Stimulated activated CD8-positive, alpha-beta memory T cell treated with anti-CD3 and anti-CD28 coated beads, Interleukin-15, amount 100 ng/mL, for 48 hours (primary cell): ENCODE results near the gene LIPC.

Experiments
- DNase-seq, 2 donors: peaks; one replicate each; pipeline ENCODE4 v3.0.0-alpha.2; 2020; ENCODE audit warnings: low read depth in 2 of 2

The LIPC gene

DNA sequence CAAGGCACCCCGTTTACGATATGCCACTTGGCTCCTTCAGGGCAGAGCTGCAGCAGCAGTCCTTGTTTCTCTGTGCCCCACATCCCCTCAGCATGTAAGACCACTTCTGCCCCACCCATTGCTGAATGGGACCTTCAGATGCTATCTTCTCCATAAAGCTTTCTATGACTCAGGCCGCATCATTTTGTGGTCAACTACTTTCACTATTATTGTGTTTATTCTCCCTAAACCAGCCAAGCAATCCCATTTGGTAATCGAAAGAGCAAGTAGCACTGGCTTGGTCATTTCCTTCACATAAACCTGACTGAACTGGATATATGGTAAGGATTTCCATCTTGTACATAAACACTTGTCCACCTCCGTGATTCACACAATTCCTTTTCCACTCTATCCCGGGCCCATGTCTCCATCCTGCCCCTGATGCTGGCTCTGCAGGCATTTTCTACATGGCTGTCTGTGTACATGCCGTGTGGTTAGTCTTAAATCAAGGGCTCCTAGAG lies 25.7 kb downstream of the LIPC start:
- peak; percentile 38 to 42 for DNase-seq

DNA sequence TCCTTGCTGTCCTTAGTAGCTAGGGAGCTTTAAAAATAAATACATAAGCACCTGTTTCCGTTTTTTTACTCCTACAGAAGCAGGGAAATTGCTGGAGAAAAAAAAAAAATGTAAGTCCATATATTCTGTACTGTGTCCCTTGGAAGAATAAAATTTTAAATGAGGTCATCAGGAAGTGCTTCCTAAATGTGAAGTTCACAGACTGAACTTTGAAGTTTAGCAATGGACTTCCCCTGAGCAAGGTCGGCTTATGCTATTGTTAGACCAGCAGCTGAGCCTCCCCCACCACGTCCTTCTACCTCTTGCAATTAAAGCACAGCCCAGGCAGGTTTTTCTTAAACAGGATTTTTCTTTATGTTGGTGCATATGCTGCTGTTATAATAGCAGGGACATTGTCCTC lies 26.3 kb downstream of the LIPC start:
- DNase-seq, result no peak

DNA sequence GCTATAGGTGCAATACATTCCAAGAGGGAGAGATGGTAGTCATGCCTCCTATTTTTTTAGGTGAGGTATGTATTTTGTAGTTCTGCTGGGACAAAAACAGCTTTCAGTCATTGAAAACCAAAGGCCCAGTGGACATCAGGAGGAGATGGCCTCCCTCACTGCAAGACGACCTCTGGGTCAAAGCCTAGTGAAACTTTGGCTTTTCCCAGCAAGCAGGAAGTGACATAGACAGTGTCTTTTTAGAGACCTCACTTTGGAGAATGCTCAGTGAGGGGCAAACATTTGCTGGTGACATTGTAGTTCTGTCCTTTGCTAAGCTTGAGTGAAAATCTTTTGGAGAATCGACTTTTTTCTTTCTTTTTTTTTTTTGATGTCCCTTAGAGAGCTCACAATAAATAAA lies 27.3 kb downstream of the LIPC start:
- DNase-seq, result no peak

DNA sequence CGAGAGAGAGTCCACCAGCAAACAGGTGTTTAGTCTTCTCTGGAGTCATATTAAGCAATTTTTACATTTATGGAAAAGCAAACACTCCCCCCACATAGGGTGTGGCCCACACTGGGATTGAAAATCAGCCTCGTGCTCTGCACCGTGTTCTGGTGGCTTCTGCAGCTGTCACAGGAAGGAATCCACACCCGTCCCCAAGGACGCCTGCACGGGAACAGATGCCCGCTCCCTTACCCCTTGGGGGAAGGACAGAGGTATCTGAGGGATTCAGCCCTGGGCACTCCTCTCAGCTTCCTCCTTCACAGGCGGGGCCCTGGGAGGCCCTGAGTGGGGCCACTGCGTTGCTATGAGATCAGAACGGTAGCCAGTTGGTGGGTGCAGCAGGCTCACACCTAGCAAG lies 27.8 kb downstream of the LIPC start:
- DNase-seq, result no peak

DNA sequence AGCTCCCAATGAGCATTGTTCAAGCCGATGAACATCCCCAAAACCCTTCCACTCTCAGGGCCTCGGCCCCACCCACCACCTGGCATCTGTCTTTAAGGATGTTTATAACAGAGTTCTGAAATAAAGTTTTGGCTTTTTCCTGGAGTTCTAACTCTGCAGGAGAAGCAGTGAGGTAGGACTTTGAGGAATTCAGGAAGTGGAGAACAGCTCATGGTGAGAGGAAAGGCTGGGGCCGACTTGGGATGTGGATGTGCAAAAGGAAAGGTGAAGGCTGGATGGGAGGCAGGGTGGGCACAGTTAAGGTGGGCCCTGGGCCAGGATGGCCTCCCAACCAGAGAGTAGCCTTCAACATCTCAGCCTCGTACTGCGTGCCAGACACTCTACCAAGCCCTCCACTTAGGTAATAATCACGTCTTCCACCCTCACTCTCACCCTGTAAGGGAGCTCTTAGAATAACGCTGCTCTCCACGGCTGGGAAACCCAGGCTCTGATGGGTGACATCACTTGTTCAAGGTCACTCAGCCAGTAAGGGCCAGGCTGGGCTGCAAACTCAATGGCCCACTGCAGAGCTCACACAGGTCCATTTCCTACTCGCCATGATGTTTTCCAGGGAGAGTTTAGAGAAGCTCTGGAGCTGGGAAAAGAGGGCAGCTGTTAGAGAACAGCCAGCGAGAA lies 28.5 kb downstream of the LIPC start:
- DNase-seq, result no peak

DNA sequence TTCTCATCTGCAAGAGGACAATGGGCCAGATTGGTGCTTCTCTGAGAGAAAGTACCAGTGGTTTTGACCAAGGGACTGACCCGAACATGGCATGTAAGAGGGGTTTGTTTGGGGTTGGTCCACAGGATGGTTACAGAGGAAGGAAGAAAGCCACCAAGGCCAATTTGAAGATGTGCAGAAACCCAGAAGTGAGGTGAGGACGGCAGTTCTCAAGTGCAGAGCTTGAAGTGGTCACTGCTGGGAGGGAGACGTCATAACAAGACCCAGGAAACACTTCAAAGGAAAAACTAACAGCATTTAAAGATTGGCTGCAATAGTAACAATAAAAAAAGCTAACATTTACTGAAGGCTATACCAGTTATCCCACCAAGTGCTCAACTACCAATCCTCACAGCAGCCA lies 29.1 kb downstream of the LIPC start:
- no peak for DNase-seq

DNA sequence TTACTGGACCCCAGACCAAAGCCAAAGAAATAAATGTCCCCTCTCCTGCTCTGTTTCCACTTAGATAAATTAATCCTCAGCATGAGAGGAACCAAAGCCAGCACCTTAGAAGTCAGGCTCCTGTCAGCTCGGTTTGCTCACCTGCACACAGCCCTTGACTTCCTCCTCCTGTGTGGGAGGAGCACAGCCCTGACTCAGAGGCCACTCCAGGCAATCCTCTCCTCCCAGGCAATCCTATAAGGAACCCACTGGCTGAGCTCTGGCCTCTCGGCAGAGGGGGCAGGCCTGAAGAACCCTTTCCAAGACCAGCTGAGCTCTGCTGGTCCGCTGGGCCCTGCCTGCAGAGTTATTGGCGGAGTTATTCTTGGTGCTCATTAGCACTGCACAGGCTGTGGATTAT lies 30.8 kb downstream of the LIPC start:
- DNase-seq, result no peak

DNA sequence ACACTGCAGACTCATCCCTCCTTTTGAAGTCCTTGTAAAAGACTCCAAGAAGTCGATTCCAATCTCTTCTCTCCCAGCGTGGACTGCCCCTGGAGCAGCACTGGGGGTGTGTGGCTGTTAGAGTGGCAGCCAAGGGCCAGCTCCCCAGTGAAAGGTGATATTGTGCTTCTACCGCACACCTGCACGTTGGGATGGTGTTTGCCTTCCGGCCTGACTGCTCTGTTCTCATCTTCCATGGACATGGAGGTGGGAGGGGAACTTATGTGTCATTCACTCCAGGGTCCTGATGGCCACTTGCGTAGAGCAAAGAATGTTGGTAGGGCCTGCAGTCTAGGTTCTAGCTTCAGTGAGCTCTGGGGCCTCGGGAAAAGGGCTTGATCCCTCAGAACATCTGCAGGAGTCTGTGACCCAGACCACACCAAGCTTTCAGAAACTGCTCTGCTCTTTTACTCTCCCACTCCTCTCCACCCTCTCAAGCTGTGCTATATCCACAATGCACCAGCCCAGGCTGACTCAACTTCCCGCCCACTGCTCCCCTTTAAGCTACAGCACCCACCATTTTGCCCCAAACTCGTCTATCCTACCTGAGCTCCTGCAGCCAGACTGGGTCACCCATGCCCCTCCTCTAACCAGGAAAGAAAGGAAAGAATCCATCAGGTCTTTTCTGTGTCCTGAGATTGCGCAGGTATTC lies 31.3 kb downstream of the LIPC start:
- DNase-seq, result no peak

DNA sequence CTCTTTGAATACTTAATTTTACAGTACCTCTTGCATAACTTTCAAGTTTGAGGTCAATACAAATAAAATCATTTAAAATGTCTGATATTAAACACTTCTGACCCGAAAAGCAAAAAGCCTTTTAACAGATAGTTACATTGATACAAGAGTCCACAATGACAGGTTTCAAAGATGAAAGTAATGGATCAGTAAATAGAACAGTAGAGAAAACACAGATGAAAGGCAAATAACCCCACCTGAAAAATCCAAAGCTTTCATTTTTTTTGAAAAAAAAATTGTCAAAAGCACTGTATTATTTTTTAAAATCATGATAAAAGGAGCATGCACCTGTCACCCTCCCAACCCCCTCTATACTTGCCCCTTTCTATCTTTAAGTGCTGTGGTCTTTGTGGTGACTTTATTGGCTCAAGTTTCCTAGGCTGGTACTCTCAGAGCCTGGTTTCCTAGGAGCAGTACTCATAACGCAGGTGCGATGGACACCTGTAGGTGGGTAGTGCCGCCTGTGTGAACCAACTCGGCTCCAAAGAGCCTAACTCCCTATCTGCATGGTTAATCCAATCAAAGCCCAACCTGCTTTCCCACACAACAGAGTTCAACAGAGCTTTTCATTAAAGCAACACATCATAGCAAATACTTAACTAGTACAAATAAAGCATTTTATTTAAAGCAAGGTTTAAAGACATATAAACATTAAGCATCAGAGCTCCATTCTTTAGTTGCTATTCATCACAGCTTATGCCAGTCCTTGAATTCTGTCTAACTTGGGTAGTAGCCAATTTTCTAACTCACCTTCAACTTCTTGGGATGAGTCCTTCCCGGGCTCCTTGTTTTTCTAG lies 32.2 kb downstream of the LIPC start:
- no peak for DNase-seq

DNA sequence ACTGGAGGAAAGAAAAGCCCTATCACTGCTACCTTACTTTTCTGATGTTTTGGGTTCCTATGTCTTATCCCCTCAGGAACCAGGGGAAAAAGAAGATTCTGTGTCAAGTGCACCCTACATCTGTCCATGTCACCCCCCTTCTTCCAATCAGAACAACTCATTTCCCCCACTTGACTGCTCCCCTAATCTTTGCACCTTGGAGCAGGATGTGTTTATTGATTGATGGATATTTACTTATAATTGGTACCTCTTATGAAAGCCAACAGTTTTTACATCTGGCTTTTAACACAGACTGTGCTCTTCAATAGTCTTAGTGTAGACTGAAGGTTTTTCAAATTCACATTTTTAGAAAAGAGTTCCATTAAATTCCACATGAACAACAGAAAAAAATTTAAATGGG lies 33.3 kb downstream of the LIPC start:
- DNase-seq, result no peak

DNA sequence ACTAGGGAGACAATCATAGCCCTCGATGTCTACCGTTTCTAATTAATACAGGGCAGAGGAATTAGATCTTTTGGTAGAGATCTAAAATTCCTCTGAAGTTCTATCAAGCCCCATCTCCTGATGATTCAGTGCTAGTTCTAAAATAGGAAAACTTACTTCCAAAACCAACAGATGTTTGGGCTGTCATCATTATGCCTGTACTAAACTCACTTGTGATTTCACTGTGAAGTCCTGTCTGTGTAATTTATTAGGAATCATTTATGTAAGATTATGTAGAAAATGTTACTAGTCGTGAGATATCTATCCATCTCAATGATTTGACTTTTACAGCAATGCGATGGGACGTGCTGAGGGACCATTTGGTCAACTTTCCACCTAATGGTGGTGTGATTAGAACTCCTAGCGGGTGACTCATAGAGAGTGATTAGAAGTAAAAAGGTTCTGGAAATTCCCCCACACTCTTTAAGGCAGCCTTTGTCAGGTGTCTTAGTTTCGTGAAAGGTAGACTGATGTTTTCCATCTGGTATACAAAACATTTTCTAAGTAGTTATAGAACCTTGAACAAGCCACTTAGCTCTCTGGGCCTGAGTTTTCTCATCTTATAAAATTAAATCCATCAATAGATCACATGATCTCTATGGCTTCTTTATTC lies 34.2 kb downstream of the LIPC start:
- DNase-seq, result no peak

DNA sequence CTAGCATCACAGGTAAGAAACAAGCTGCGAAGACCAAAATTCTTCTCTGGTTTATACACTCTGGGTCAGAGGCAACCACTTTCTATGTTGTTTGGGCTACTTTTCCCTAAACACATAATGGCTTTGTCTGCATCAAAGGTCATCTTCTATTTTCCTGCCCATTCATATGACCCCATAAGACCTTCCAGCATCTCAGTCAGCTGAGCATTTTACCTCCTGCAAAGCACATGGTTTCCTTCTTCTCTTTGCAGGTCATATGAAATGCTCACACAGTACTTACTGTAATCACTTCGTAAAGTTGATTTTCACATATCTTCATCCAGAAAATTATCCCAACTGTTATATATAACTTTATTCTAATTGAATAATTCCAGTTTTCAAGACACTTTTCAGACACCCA lies 34.8 kb downstream of the LIPC start:
- no peak for DNase-seq

DNA sequence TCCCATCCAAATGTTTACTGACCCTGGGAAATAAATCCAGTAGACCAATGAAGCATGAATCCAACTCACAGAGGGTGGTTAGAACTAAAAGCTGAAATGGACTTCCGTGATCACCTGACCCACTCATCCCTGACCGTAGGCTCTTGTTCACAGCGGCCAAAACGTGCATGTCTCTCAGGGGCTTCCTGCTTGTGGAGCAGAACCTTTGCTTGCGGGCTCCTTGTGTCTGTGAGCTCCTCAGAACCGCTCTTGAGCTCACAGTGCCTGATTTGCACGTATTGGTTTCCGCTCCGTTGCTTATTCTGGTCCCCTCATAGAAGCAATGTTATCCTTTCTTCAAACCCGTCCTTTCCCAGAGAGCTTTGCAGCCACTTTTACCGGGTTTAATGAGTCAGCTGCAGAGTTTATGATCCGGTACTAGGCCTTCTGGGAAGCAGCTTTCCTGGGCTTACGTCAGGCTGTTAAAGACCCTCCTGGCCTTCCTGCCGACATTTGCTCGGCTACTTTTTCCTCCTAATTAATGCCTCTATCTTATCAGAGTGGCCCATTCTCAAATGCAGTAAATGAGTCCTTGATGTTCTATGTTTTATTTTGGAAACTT lies 35.4 kb downstream of the LIPC start:
- DNase-seq, result no peak

DNA sequence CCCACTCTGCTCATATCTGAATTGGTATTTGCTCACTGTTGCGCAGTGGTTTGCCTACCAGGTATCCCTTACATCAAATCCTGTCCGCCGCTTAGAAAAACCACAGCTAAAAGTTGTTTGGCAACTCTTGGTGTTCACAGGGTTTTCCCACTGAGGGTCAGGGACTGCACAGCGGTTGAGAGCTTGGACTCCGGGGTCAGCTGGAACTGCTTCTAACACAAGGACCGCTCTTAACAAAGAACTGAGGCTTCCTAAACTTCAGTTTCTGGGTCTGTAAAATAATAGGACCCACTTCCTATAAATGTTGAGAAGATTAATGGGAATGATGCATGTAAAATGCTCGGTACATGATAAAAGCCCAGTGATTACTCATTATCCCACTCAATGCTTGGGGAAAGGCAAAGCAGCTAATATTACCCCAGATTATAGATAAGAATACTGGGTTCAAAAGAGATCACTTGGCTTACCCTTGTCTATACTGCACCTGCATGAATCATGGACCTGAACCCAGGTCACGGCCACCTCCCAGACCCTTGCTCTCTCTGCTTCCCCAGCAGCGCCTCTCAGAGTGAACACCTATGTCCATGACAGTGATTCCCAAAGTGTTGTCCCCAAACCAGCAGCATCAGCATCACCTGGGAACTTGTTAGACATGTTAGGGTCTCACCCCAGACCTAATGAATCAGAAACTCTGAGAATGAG lies 36.1 kb downstream of the LIPC start:
- DNase-seq, result no peak

DNA sequence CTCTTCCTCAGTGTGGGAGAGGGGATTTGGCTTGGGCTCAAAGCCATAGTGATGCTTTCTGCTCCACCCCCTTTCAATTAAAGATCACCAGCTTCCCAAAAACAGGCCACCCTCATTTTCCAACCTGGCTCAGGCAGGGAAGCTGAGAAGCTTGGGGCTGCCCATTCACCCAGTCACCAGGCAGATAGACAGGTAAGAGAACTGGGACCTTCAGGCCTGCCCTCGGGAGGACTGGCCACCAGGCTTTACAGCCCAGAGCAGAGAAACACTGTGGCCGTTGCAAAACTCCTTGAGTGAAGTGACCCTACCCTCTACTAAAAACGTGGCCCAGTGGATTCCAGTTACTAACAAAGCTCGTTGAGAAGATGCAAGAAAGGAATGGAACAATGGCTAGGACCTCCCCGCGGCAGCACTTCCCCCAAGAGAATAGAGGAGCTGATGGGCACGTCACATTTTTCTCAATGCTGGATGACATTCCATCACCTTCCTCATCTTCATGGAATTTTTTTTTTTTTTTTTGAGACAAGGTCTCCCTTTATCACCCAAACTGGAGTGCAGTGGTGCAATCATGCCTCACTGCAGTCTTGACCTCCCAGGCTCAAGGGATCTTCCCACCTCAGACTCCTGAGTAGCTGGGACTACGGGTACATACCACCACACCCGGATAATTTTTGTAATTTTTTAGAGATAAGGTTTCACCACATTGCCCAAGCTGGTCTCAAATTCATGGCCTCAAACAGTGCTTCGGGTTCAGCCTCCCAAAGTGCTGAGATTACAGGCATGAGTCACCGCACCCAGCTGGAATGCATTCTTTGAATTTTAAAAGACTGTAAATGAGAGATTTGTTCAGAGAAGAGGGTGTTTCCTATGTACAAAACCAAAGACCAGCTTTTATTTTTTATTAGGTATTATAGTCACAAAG lies 37.9 kb downstream of the LIPC start:
- DNase-seq, result no peak

DNA sequence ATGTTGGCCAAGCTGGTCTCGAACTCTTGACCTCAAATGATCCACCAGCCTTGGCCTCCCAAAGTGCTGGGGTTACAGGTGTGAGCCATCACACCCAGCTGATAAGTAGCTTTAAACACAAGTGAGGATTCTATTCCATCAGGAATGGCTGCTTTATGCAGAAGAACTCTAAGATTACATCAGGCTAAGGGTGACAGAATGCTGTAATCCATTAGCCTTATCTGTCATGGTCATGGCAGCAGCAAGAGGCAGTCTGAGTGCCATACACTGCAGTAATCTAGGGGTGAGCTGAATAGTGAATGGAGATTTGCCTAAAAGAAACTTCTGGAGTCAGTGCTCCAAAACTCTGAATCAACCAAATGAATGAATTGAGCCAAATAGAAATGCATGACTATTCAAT lies 39.6 kb downstream of the LIPC start:
- no peak for DNase-seq

DNA sequence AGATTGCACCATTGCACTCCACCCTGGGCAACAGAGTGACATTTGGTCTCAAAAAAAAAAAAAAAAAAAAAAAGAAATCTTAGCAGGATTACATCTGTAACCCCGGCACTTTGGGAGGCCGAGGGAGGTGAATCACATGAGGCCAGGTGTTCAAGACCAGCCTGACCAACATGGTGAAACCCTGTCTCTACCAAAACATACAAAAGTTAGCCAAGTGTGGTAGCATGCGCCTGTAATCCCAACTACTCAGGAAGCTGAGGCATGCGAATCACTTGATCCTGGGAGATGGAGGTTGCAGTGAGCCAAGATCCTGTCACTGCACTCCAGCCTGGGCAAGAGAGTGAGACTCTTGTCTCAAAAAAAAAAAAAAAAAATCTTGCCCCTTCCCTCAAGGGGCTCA lies 40.4 kb downstream of the LIPC start:
- DNase-seq, result no peak

DNA sequence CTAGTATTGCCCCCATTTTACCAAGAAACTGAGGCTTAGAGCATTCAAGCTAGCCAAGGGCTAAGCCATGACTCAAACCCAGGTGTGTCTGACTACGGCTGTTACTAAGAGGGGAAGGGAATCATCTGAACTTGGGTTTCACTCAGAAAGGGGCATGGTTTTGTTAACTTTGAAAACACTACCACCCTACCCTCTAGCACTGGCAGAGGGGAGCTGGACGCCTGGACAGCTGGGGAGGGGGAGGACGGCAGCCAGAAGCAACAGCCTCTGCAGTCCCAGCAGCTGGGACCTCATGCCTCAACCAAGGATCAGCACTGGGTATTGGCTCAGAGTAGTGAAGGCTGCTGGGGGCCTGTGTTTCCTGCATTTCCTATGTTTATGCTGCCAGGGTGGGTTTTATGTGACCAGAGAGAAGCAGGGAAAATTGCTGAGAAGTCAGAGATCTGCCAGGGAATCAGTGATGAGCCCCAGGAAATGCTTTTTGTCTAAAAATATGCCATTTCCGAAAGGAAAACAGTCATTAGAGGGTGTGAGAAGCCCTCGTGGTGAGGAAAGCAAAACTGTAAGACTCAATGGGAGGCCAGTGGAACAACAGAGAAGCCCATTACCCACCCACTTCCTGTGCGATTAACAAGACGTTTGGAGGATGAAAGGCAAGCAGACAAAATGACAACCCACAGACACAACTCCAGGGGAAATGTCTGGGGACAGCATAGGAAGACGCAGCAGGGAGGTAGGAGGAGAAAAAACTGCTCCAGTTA lies 41.2 kb downstream of the LIPC start:
- peak; percentile 31 to 36 for DNase-seq

DNA sequence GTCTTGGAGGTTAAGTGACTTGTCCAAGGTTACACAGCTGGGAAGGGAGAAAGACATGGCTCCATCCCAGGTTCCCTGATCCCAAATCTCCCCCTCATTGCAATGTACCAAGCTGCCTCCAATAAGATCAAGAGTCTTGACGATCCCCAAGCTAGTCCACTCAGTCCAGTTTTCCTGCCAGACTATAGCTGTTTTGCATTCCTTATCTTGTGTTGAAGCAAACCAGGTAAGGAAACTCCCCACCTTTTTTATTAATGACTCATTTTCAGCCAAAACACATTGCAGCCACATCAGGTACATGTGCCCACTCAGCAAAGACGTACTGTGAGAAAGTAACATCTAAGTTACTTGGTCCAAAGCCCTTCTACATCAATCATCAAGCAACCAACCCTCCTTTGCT lies 41.9 kb downstream of the LIPC start:
- no peak for DNase-seq
